RWPE2 (cell line): ENCODE measurements around the gene RARG.

ENCODE experiments used
- ATAC-seq: fragments of 200-7000 bp; cut with Tn5 transposase; 3 replicates; pipeline ENCODE4 v1.9.1; 2021; ENCODE audit warnings: low read depth
- DNase-seq: peaks from one replicate; pipeline ENCODE4 v3.0.0-alpha.2; 2020; ENCODE audit warnings: low spot score
- H3K27ac ChIP-seq: fragments of 450-650 bp; 2 replicates; pipeline ENCODE4 v1.5.1; 2017; ENCODE audit warnings: mild to moderate bottlenecking; ENCODE audit not compliant: poor library complexity, severe bottlenecking
- H3K27me3 ChIP-seq: fragments of 250-450 bp; sonication (Bioruptor Pico); 2 replicates; pipeline ENCODE4 v1.5.1; 2021; ENCODE audit warnings: mild to moderate bottlenecking, moderate library complexity; ENCODE audit not compliant: insufficient read depth, poor library complexity, severe bottlenecking
- H3K36me3 ChIP-seq: fragments of 250-450 bp; sonication (Bioruptor Pico); 2 replicates; pipeline ENCODE4 v1.5.1; 2020; ENCODE audit warnings: low read depth, mild to moderate bottlenecking, moderate library complexity
- H3K4me1 ChIP-seq: fragments of 250-450 bp; sonication (Bioruptor Pico); 2 replicates; pipeline ENCODE4 v1.5.1; 2021; ENCODE audit warnings: mild to moderate bottlenecking, moderate library complexity; ENCODE audit not compliant: insufficient read depth, poor library complexity, severe bottlenecking
- H3K4me3 ChIP-seq: fragments of 250-450 bp; sonication (Bioruptor Pico); 2 replicates; pipeline ENCODE4 v1.5.1; 2021; ENCODE audit warnings: mild to moderate bottlenecking, moderate library complexity; ENCODE audit not compliant: severe bottlenecking
- H3K9me3 ChIP-seq: fragments of 250-450 bp; sonication (Bioruptor Pico); 2 replicates; pipeline ENCODE4 v1.5.1; 2021; ENCODE audit warnings: mild to moderate bottlenecking, moderate library complexity; ENCODE audit not compliant: severe bottlenecking
- TF ChIP-seq, protein P1 (sequence below): fragments of 450-650 bp; IDR thresholded peaks from one replicate; pipeline ENCODE4 v1.5.1; 2017; ENCODE audit warnings: mild to moderate bottlenecking, moderate library complexity; ENCODE audit not compliant: poor library complexity, severe bottlenecking

The RARG gene

DNA sequence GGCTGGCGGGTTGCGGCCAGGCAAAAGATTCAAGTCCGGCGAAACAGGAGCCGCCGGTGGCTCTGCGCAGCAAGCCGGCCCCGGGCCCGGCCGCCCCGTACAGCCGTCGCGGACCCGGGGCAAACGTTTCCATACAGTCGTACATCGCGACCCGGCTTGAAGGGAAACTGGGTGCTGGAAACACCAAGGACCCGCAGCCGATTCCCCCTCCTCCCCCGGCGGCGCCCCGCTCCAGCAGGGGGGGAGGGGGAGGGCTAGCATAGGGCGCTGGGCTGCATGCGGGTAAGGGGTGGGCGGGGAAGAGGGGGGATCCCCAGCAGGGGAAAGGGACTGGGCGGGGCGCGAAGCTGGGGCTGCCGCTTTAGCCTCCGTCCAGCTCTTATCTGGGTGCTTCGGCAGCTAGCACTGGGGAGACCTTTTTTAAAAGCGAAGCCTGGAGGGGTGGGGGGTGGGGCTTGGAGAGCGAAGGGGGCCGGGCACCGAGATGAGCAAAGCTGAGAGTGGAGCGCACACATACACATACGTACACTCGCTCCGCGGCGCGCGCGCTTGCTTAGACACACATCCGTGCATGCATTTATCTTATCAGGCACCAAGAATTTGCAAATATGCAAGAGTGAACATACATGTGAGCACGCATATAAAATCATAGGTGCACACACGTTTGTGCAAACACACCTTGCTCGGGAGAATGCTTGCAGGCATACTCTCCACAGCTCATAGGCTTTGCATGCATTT is 11.9 kb downstream of the RARG start:
- no peaks in the 10 kb centered on the region for H3K9me3 ChIP-seq
- peaks cover 52% of the 10 kb centered on the region for H3K4me1 ChIP-seq
- no peaks in the 10 kb centered on the region for H3K27me3 ChIP-seq
- peak overlapping the region; percentile 54 for H3K4me3 ChIP-seq
- ATAC-seq: peak; percentile 38
- DNase-seq: no peak
- peaks cover 5% of the 10 kb centered on the region; the same call in 1 of the 2 replicates for H3K36me3 ChIP-seq
- TF ChIP-seq, protein P1, sequence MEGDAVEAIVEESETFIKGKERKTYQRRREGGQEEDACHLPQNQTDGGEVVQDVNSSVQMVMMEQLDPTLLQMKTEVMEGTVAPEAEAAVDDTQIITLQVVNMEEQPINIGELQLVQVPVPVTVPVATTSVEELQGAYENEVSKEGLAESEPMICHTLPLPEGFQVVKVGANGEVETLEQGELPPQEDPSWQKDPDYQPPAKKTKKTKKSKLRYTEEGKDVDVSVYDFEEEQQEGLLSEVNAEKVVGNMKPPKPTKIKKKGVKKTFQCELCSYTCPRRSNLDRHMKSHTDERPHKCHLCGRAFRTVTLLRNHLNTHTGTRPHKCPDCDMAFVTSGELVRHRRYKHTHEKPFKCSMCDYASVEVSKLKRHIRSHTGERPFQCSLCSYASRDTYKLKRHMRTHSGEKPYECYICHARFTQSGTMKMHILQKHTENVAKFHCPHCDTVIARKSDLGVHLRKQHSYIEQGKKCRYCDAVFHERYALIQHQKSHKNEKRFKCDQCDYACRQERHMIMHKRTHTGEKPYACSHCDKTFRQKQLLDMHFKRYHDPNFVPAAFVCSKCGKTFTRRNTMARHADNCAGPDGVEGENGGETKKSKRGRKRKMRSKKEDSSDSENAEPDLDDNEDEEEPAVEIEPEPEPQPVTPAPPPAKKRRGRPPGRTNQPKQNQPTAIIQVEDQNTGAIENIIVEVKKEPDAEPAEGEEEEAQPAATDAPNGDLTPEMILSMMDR: no peak
- peak overlapping the region; percentile 96 for H3K27ac ChIP-seq

DNA sequence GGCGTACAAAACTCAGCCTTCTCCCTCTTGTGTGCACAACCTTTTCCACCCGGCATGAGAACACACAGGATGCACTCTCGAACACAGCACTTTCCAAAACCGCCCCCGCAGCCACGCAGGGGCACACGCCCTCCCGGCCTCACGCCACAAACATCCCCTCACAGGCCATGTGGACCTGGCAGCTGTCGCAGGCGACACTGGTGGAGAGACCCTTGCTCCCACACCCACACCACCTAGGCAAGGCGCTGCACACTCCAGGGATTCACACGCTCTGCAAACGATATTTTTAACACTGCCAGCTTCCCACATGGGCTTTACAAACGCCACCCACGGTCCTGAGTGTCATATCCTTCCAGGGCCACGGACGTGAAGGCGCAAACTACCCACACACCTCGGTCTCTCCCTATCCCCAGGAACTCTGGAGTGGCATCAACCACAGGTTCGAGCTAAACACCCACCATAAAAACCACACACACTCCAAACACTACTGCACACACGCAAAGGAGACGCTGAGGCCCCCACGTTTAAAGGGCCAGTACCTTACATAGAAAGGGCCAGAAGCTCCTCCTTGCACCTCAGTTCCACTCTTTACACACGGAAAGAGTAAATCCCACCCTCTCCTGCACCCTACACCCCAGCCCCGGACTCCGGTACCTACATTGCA is 12.6 kb downstream of the RARG start:
- H3K4me3 ChIP-seq: peak overlapping the region; percentile 54
- TF ChIP-seq, protein P1: no peak
- H3K27ac ChIP-seq: peak overlapping the region; percentile 96
- H3K27me3 ChIP-seq: no peaks in the 10 kb centered on the region
- H3K36me3 ChIP-seq: peaks cover 7% of the 10 kb centered on the region
- H3K9me3 ChIP-seq: no peaks in the 10 kb centered on the region
- H3K4me1 ChIP-seq: peaks cover 45% of the 10 kb centered on the region
- DNase-seq: no peak
- no peak for ATAC-seq

DNA sequence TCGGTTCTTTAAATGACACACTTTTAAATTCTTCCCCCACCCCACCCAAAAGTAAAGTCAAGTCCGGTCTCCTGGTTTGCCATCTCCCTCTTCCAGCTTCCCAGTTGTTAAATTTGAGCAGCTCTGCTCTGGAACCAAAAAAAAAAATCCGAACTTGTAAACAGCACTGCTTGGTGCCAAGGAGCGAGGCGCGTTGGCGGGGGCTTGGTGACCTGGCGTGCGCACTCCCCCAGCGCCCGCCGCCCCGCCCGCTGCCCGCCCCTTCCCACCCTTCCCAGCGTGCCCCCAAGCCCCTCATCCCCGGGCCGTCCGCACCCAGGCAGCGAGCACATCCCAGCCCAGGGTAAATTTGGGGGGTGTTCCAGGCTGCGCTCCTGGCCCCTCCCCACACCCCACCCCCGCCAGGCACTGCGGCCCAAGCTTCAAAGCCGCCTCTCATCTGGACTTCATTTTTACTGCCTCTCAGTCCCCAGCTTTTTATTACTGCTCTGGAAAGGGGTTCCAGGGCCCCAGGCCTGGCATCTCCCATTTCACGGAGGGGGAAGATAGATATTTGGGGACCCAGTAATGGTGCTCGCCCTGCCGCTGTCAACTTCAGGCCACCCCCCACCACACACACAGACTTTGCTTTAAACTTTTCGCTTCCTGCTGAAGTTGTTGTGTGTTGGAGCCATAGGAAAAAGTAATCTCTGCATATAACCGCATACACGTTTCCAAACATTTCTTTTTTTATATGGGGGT is 13.3 kb downstream of the RARG start:
- Histone ChIP-seq H3K27ac (peak overlapping the region; percentile 96), H3K27me3 (no peaks in the 10 kb centered on the region), H3K36me3 (peaks cover 14% of the 10 kb centered on the region), H3K9me3 (no peaks in the 10 kb centered on the region), H3K4me1 (peaks cover 38% of the 10 kb centered on the region), H3K4me3 (peak overlapping the region; percentile 54)
- DNase-seq (no peak), ATAC-seq (no peak)
- TF ChIP-seq, protein P1: no peak

DNA sequence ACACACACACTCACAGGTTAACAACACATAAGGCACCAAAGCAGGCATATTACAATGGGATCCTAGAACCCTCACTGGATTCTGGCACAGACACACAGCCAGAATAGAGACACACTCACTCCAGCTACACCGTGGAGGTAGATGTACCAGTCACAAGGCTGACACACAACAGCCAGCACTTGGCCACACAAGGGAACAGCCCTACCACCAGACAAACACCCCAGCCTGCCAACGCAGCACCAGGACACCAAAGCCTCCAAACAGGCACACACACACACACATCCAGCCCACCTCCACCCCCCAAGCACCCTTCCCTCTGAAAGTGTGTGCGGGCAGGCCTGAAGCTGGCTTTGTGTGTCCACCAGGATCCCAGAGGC is 14.1 kb downstream of the RARG start:
- Histone ChIP-seq H3K27me3 (no peaks in the 10 kb centered on the region), H3K9me3 (no peaks in the 10 kb centered on the region), H3K4me3 (no peak overlapping the region), H3K4me1 (peaks cover 30% of the 10 kb centered on the region), H3K27ac (peak overlapping the region; percentile 96), H3K36me3 (peaks cover 22% of the 10 kb centered on the region)
- no peak for DNase-seq
- TF ChIP-seq, protein P1: no peak
- ATAC-seq: no peak
